ENCODE data around the gene GNRHR. TPM values are rescaled to one million over a fixed set of nuclear protein-coding genes. Genes with fewer than 3 reads are reported as not detected.
A peak's percentile ranks its signal among the peaks of the same experiment; 100 is the strongest.

The GNRHR gene
- polyA plus RNA-seq, 1 donor (not counting 4 experiments of a cell fraction or from before 2014, with no cell fraction given): 0.24 TPM

- dilution Hi-C loops (cut with MboI; ENCODE audit: extremely low pct_ligation_motif_present, low sequenced_read_pairs): no loop called here
- DNase-seq (ENCODE audit: low read depth, low spot score) (peak; percentile 50), FAIRE-seq (peak; percentile 90)
- no peak overlapping the region for H3K4me3 ChIP-seq (ENCODE audit: control insufficient read depth in 2 of 3, extremely low read depth in 1 of 3, insufficient read depth in 2 of 3, low read depth in 1 of 3, low read length in 3 of 3)
- no peaks in the 10 kb centered on the region for H3K9me1 ChIP-seq (ENCODE audit: control insufficient read depth, extremely low read depth, insufficient read depth, low read length)
- no peak overlapping the region for H3K9ac ChIP-seq (ENCODE audit: control insufficient read depth, extremely low read depth, insufficient read depth, low read length)
- no peak overlapping the region for H3K27ac ChIP-seq (ENCODE audit: control insufficient read depth, insufficient read depth, low read length)
- no peaks in the 10 kb centered on the region for H3K27me3 ChIP-seq (ENCODE audit: control insufficient read depth, extremely low read depth, insufficient read depth, low read length)
- peaks cover 11% of the 10 kb centered on the region for H3K4me1 ChIP-seq (ENCODE audit: control insufficient read depth, extremely low read depth, insufficient read depth, low read length)
- no peaks in the 10 kb centered on the region for H4K20me1 ChIP-seq (ENCODE audit: control insufficient read depth, extremely low read depth, insufficient read depth, low read length)
- H2AFZ ChIP-seq (ENCODE audit: control insufficient read depth, low read length): no peak overlapping the region
- no peaks in the 10 kb centered on the region for H3K79me2 ChIP-seq (ENCODE audit: control insufficient read depth, insufficient read depth, low read length)
- H3K9me3 ChIP-seq (ENCODE audit: control insufficient read depth, low read depth, low read length): no peaks in the 10 kb centered on the region
- no peaks in the 10 kb centered on the region for H3K36me3 ChIP-seq (ENCODE audit: control insufficient read depth in 2 of 2, extremely low read depth in 1 of 2, insufficient read depth in 2 of 2, low read length in 2 of 2)
- no peak for TF ChIP-seq CTCF (optimal IDR thresholded peaks at IDR 0.05 in 1 of 3, IDR thresholded peaks at IDR 0.05 in 1 of 3, conservative IDR thresholded peaks at IDR 0.05 in 1 of 3; ENCODE audit: extremely low read depth in 1 of 3, insufficient read depth in 2 of 3, low read length in 3 of 3)
- no peak for TF ChIP-seq EZH2 (IDR thresholded peaks at IDR 0.05; ENCODE audit: low read length)
- H3K4me2 ChIP-seq (ENCODE audit: control insufficient read depth, extremely low read depth, insufficient read depth, low read depth, low read length): no peak overlapping the region
Measured at GRCh38 chr4:67779631-67780030, 25.4 kb upstream of the GNRHR start.

GRCh38 chr4:67776746-67777145 lies 22.6 kb upstream of the GNRHR start:
- no peak overlapping the region for H3K4me2 ChIP-seq (ENCODE audit: control insufficient read depth, extremely low read depth, insufficient read depth, low read depth, low read length)
- DNase-seq (ENCODE audit: low read depth, low spot score) (no peak), FAIRE-seq (peak; percentile 65)
- peaks cover 11% of the 10 kb centered on the region for H3K4me1 ChIP-seq (ENCODE audit: control insufficient read depth, extremely low read depth, insufficient read depth, low read length)
- dilution Hi-C loops (cut with MboI; ENCODE audit: extremely low pct_ligation_motif_present, low sequenced_read_pairs): no loop called here
- TF ChIP-seq EZH2 (IDR thresholded peaks at IDR 0.05; ENCODE audit: low read length): no peak
- TF ChIP-seq CTCF (optimal IDR thresholded peaks at IDR 0.05 in 1 of 3, IDR thresholded peaks at IDR 0.05 in 1 of 3, conservative IDR thresholded peaks at IDR 0.05 in 1 of 3; ENCODE audit: extremely low read depth in 1 of 3, insufficient read depth in 2 of 3, low read length in 3 of 3): no peak
- no peak overlapping the region for H3K4me3 ChIP-seq (ENCODE audit: control insufficient read depth in 2 of 3, extremely low read depth in 1 of 3, insufficient read depth in 2 of 3, low read depth in 1 of 3, low read length in 3 of 3)
- H3K27ac ChIP-seq (ENCODE audit: control insufficient read depth, insufficient read depth, low read length): no peak overlapping the region
- H4K20me1 ChIP-seq (ENCODE audit: control insufficient read depth, extremely low read depth, insufficient read depth, low read length): no peaks in the 10 kb centered on the region
- no peak overlapping the region for H3K9ac ChIP-seq (ENCODE audit: control insufficient read depth, extremely low read depth, insufficient read depth, low read length)
- H3K9me1 ChIP-seq (ENCODE audit: control insufficient read depth, extremely low read depth, insufficient read depth, low read length): no peaks in the 10 kb centered on the region
- no peaks in the 10 kb centered on the region for H3K9me3 ChIP-seq (ENCODE audit: control insufficient read depth, low read depth, low read length)
- no peaks in the 10 kb centered on the region for H3K27me3 ChIP-seq (ENCODE audit: control insufficient read depth, extremely low read depth, insufficient read depth, low read length)
- H2AFZ ChIP-seq (ENCODE audit: control insufficient read depth, low read length): no peak overlapping the region
- no peaks in the 10 kb centered on the region for H3K36me3 ChIP-seq (ENCODE audit: control insufficient read depth in 2 of 2, extremely low read depth in 1 of 2, insufficient read depth in 2 of 2, low read length in 2 of 2)
- no peaks in the 10 kb centered on the region for H3K79me2 ChIP-seq (ENCODE audit: control insufficient read depth, insufficient read depth, low read length)
